ENCODE results near the gene ACTN4.
A peak's percentile ranks its signal among the peaks of the same experiment; 100 is the strongest.

The ACTN4 gene

GRCh38 chr19:38728752-38729541 lies 81.5 kb downstream of the ACTN4 start:
- Histone ChIP-seq H3K4me3 (ENCODE audit: low read length in 2 of 2) (no peak overlapping the region), H3K4me1 (ENCODE audit: control insufficient read depth in 2 of 2, insufficient read depth in 2 of 2, low read length in 2 of 2) (peaks cover 21 to 34% of the 10 kb centered on the region in 2 donors), H3K27me3 (ENCODE audit: control insufficient read depth in 2 of 2, insufficient read depth in 2 of 2, low read length in 2 of 2) (no peaks in the 10 kb centered on the region), H3K9ac (ENCODE audit: low read depth in 1 of 2, low read length in 2 of 2) (no peak overlapping the region), H3K36me3 (ENCODE audit: control insufficient read depth in 2 of 2, insufficient read depth in 2 of 2, low read length in 2 of 2) (peaks cover 59% of the 10 kb centered on the region in 2 donors), H3K9me3 (ENCODE audit: control insufficient read depth in 2 of 2, low read length in 2 of 2) (no peaks in the 10 kb centered on the region), H3K27ac (ENCODE audit: low read depth in 2 of 2, low read length in 2 of 2) (no peak overlapping the region)

GRCh38 chr19:38729653-38730469 lies 82.4 kb downstream of the ACTN4 start:
- no peak overlapping the region for H3K4me3 ChIP-seq (ENCODE audit: low read length in 2 of 2)
- peak overlapping the region in 1 of 2 donors; percentile 75 for H3K27ac ChIP-seq (ENCODE audit: low read depth in 2 of 2, low read length in 2 of 2)
- peaks cover 50% of the 10 kb centered on the region in 2 donors for H3K36me3 ChIP-seq (ENCODE audit: control insufficient read depth in 2 of 2, insufficient read depth in 2 of 2, low read length in 2 of 2)
- H3K4me1 ChIP-seq (ENCODE audit: control insufficient read depth in 2 of 2, insufficient read depth in 2 of 2, low read length in 2 of 2), result peaks cover 29 to 43% of the 10 kb centered on the region in 2 donors
- no peak overlapping the region for H3K9ac ChIP-seq (ENCODE audit: low read depth in 1 of 2, low read length in 2 of 2)
- no peaks in the 10 kb centered on the region for H3K9me3 ChIP-seq (ENCODE audit: control insufficient read depth in 2 of 2, low read length in 2 of 2)
- no peaks in the 10 kb centered on the region for H3K27me3 ChIP-seq (ENCODE audit: control insufficient read depth in 2 of 2, insufficient read depth in 2 of 2, low read length in 2 of 2)

GRCh38 chr19:38730470-38730730 lies 83.0 kb downstream of the ACTN4 start:
- Histone ChIP-seq H3K36me3 (ENCODE audit: control insufficient read depth in 2 of 2, insufficient read depth in 2 of 2, low read length in 2 of 2) (peaks cover 44 to 45% of the 10 kb centered on the region in 2 donors), H3K9ac (ENCODE audit: low read depth in 1 of 2, low read length in 2 of 2) (peak overlapping the region in 1 of 2 donors; percentile 23), H3K4me1 (ENCODE audit: control insufficient read depth in 2 of 2, insufficient read depth in 2 of 2, low read length in 2 of 2) (peaks cover 31 to 43% of the 10 kb centered on the region in 2 donors)

GRCh38 chr19:38730731-38731589 lies 83.5 kb downstream of the ACTN4 start:
- Histone ChIP-seq H3K27me3 (ENCODE audit: control insufficient read depth in 2 of 2, insufficient read depth in 2 of 2, low read length in 2 of 2) (no peaks in the 10 kb centered on the region), H3K9ac (ENCODE audit: low read depth in 1 of 2, low read length in 2 of 2) (peak overlapping the region; percentile 41 to 67), H3K9me3 (ENCODE audit: control insufficient read depth in 2 of 2, low read length in 2 of 2) (no peaks in the 10 kb centered on the region), H3K27ac (ENCODE audit: low read depth in 2 of 2, low read length in 2 of 2) (peak overlapping the region; percentile 75 to 92), H3K4me3 (ENCODE audit: low read length in 2 of 2) (no peak overlapping the region), H3K4me1 (ENCODE audit: control insufficient read depth in 2 of 2, insufficient read depth in 2 of 2, low read length in 2 of 2) (peaks cover 31 to 43% of the 10 kb centered on the region in 2 donors), H3K36me3 (ENCODE audit: control insufficient read depth in 2 of 2, insufficient read depth in 2 of 2, low read length in 2 of 2) (peaks cover 39% of the 10 kb centered on the region in 2 donors)

More at GRCh38 chr19:38730470-38730730, 83.0 kb downstream of the ACTN4 start:
- Histone ChIP-seq H3K9me3 (ENCODE audit: control insufficient read depth in 2 of 2, low read length in 2 of 2) (no peaks in the 10 kb centered on the region), H3K4me3 (ENCODE audit: low read length in 2 of 2) (no peak overlapping the region), H3K27ac (ENCODE audit: low read depth in 2 of 2, low read length in 2 of 2) (peak overlapping the region; percentile 75 to 92), H3K27me3 (ENCODE audit: control insufficient read depth in 2 of 2, insufficient read depth in 2 of 2, low read length in 2 of 2) (no peaks in the 10 kb centered on the region)

- Histone ChIP-seq H3K36me3 (ENCODE audit: control insufficient read depth in 2 of 2, insufficient read depth in 2 of 2, low read length in 2 of 2) (peaks cover 31% of the 10 kb centered on the region in 2 donors), H3K4me3 (ENCODE audit: low read length in 2 of 2) (no peak overlapping the region)
Observed at GRCh38 chr19:38731654-38732301, 84.3 kb downstream of the ACTN4 start.

GRCh38 chr19:38733241-38733492 lies 85.7 kb downstream of the ACTN4 start:
- H3K27ac ChIP-seq (ENCODE audit: low read depth in 2 of 2, low read length in 2 of 2), result peak overlapping the region; percentile 75 to 92
- H3K4me1 ChIP-seq (ENCODE audit: control insufficient read depth in 2 of 2, insufficient read depth in 2 of 2, low read length in 2 of 2), result peaks cover 31 to 46% of the 10 kb centered on the region in 2 donors
- H3K36me3 ChIP-seq (ENCODE audit: control insufficient read depth in 2 of 2, insufficient read depth in 2 of 2, low read length in 2 of 2), result peaks cover 17 to 19% of the 10 kb centered on the region in 2 donors
- H3K9me3 ChIP-seq (ENCODE audit: control insufficient read depth in 2 of 2, low read length in 2 of 2), result no peaks in the 10 kb centered on the region
- no peaks in the 10 kb centered on the region for H3K27me3 ChIP-seq (ENCODE audit: control insufficient read depth in 2 of 2, insufficient read depth in 2 of 2, low read length in 2 of 2)
- H3K4me3 ChIP-seq (ENCODE audit: low read length in 2 of 2), result no peak overlapping the region
- H3K9ac ChIP-seq (ENCODE audit: low read depth in 1 of 2, low read length in 2 of 2), result peak overlapping the region in 1 of 2 donors; percentile 35

More at GRCh38 chr19:38731654-38732301, 84.3 kb downstream of the ACTN4 start:
- no peaks in the 10 kb centered on the region for H3K9me3 ChIP-seq (ENCODE audit: control insufficient read depth in 2 of 2, low read length in 2 of 2)
- peak overlapping the region; percentile 75 to 92 for H3K27ac ChIP-seq (ENCODE audit: low read depth in 2 of 2, low read length in 2 of 2)
- H3K4me1 ChIP-seq (ENCODE audit: control insufficient read depth in 2 of 2, insufficient read depth in 2 of 2, low read length in 2 of 2), result peaks cover 31 to 46% of the 10 kb centered on the region in 2 donors
- peak overlapping the region; percentile 41 to 67 for H3K9ac ChIP-seq (ENCODE audit: low read depth in 1 of 2, low read length in 2 of 2)
- H3K27me3 ChIP-seq (ENCODE audit: control insufficient read depth in 2 of 2, insufficient read depth in 2 of 2, low read length in 2 of 2), result no peaks in the 10 kb centered on the region

GRCh38 chr19:38733493-38734175 lies 86.2 kb downstream of the ACTN4 start:
- Histone ChIP-seq H3K4me1 (ENCODE audit: control insufficient read depth in 2 of 2, insufficient read depth in 2 of 2, low read length in 2 of 2) (peaks cover 31 to 46% of the 10 kb centered on the region in 2 donors), H3K27me3 (ENCODE audit: control insufficient read depth in 2 of 2, insufficient read depth in 2 of 2, low read length in 2 of 2) (no peaks in the 10 kb centered on the region), H3K9ac (ENCODE audit: low read depth in 1 of 2, low read length in 2 of 2) (peak overlapping the region in 1 of 2 donors; percentile 73), H3K4me3 (ENCODE audit: low read length in 2 of 2) (peak overlapping the region in 1 of 2 donors; percentile 56), H3K27ac (ENCODE audit: low read depth in 2 of 2, low read length in 2 of 2) (peak overlapping the region; percentile 75 to 92), H3K9me3 (ENCODE audit: control insufficient read depth in 2 of 2, low read length in 2 of 2) (no peaks in the 10 kb centered on the region), H3K36me3 (ENCODE audit: control insufficient read depth in 2 of 2, insufficient read depth in 2 of 2, low read length in 2 of 2) (peaks cover 14 to 16% of the 10 kb centered on the region in 2 donors)

GRCh38 chr19:38734176-38734425 lies 86.7 kb downstream of the ACTN4 start:
- H3K9ac ChIP-seq (ENCODE audit: low read depth in 1 of 2, low read length in 2 of 2), result peak overlapping the region; percentile 72 to 73
- H3K27ac ChIP-seq (ENCODE audit: low read depth in 2 of 2, low read length in 2 of 2), result peak overlapping the region; percentile 75 to 92

More at GRCh38 chr19:38734176-38734425, 86.7 kb downstream of the ACTN4 start:
- Histone ChIP-seq H3K9me3 (ENCODE audit: control insufficient read depth in 2 of 2, low read length in 2 of 2) (no peaks in the 10 kb centered on the region), H3K4me1 (ENCODE audit: control insufficient read depth in 2 of 2, insufficient read depth in 2 of 2, low read length in 2 of 2) (peaks cover 31 to 46% of the 10 kb centered on the region in 2 donors), H3K27me3 (ENCODE audit: control insufficient read depth in 2 of 2, insufficient read depth in 2 of 2, low read length in 2 of 2) (no peaks in the 10 kb centered on the region), H3K36me3 (ENCODE audit: control insufficient read depth in 2 of 2, insufficient read depth in 2 of 2, low read length in 2 of 2) (peaks cover 12% of the 10 kb centered on the region in 2 donors), H3K4me3 (ENCODE audit: low read length in 2 of 2) (peak overlapping the region in 1 of 2 donors; percentile 56)
